ENCODE data around the gene DENND1B.

DENND1B gene

GRCh38 chr1:197675583-197676208 lies 99.6 kb downstream of the DENND1B start:
- no peaks in the 10 kb centered on the region for H3K9me3 ChIP-seq (ENCODE audit: control insufficient read depth in 5 of 5, low read length in 5 of 5)
- no peaks in the 10 kb centered on the region for H3K36me3 ChIP-seq (ENCODE audit: control insufficient read depth in 5 of 5, insufficient read depth in 5 of 5, low read length in 5 of 5)
- H3K27ac ChIP-seq (ENCODE audit: low read depth, low read length): peak overlapping the region; percentile 8
- H3K9ac ChIP-seq (ENCODE audit: low read length in 5 of 5): peak overlapping the region in 3 of 5 donors; percentile 19 to 62 (median 48)
- no peaks in the 10 kb centered on the region for H3K27me3 ChIP-seq (ENCODE audit: control insufficient read depth in 5 of 5, insufficient read depth in 4 of 5, low read length in 5 of 5)
- H3K4me3 ChIP-seq (ENCODE audit: low read depth in 1 of 5, low read length in 5 of 5): peak overlapping the region; percentile 32 to 72 (median 59)
- H3K4me1 ChIP-seq (ENCODE audit: control insufficient read depth in 5 of 5, insufficient read depth in 5 of 5, low read length in 5 of 5): peaks cover 0 to 25% (median 6%) of the 10 kb centered on the region in 5 donors

- Histone ChIP-seq H3K36me3 (ENCODE audit: control insufficient read depth in 5 of 5, insufficient read depth in 5 of 5, low read length in 5 of 5) (no peaks in the 10 kb centered on the region), H3K4me1 (ENCODE audit: control insufficient read depth in 5 of 5, insufficient read depth in 5 of 5, low read length in 5 of 5) (peaks cover 0 to 25% (median 6%) of the 10 kb centered on the region in 5 donors), H3K9me3 (ENCODE audit: control insufficient read depth in 5 of 5, low read length in 5 of 5) (no peaks in the 10 kb centered on the region), H3K27ac (ENCODE audit: low read depth, low read length) (no peak overlapping the region), H3K27me3 (ENCODE audit: control insufficient read depth in 5 of 5, insufficient read depth in 4 of 5, low read length in 5 of 5) (no peaks in the 10 kb centered on the region), H3K4me3 (ENCODE audit: low read depth in 1 of 5, low read length in 5 of 5) (no peak overlapping the region), H3K9ac (ENCODE audit: low read length in 5 of 5) (peak overlapping the region in 1 of 5 donors; percentile 10)
These were observed 101.0 kb downstream of the DENND1B start for GRCh38 chr1:197674286-197674685.

DNA sequence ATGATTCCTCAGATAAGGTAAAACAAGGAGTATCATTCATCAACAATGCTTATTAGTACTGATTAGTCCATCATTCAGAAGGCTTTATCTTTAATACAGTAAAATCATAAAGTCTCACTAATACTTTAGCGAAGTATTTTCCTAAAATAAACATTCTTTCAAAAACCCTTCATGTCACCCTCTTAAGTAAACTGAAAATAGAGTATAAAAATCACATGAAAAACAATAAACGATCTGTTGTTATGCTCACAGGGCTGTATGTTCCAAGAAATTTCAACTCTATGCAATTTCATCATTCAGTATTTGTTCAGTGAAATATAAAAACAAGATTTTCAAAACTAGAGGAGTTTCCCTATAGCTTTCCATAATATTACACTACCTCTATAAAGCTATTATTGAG lies 102.0 kb downstream of the DENND1B start:
- peaks cover 0 to 25% (median 6%) of the 10 kb centered on the region in 5 donors for H3K4me1 ChIP-seq (ENCODE audit: control insufficient read depth in 5 of 5, insufficient read depth in 5 of 5, low read length in 5 of 5)
- no peak overlapping the region for H3K9ac ChIP-seq (ENCODE audit: low read length in 5 of 5)
- H3K9me3 ChIP-seq (ENCODE audit: control insufficient read depth in 5 of 5, low read length in 5 of 5): no peaks in the 10 kb centered on the region
- no peak overlapping the region for H3K27ac ChIP-seq (ENCODE audit: low read depth, low read length)
- H3K27me3 ChIP-seq (ENCODE audit: control insufficient read depth in 5 of 5, insufficient read depth in 4 of 5, low read length in 5 of 5): no peaks in the 10 kb centered on the region
- H3K36me3 ChIP-seq (ENCODE audit: control insufficient read depth in 5 of 5, insufficient read depth in 5 of 5, low read length in 5 of 5): no peaks in the 10 kb centered on the region
- no peak overlapping the region for H3K4me3 ChIP-seq (ENCODE audit: low read depth in 1 of 5, low read length in 5 of 5)

GRCh38 chr1:197672347-197672746 lies 102.9 kb downstream of the DENND1B start:
- Histone ChIP-seq H3K27me3 (ENCODE audit: control insufficient read depth in 5 of 5, insufficient read depth in 4 of 5, low read length in 5 of 5) (no peaks in the 10 kb centered on the region), H3K9me3 (ENCODE audit: control insufficient read depth in 5 of 5, low read length in 5 of 5) (no peaks in the 10 kb centered on the region), H3K36me3 (ENCODE audit: control insufficient read depth in 5 of 5, insufficient read depth in 5 of 5, low read length in 5 of 5) (no peaks in the 10 kb centered on the region), H3K4me1 (ENCODE audit: control insufficient read depth in 5 of 5, insufficient read depth in 5 of 5, low read length in 5 of 5) (peaks cover 0 to 25% (median 6%) of the 10 kb centered on the region in 5 donors), H3K27ac (ENCODE audit: low read depth, low read length) (no peak overlapping the region), H3K9ac (ENCODE audit: low read length in 5 of 5) (no peak overlapping the region), H3K4me3 (ENCODE audit: low read depth in 1 of 5, low read length in 5 of 5) (no peak overlapping the region)

- no peaks in the 10 kb centered on the region for H3K9me3 ChIP-seq (ENCODE audit: control insufficient read depth in 5 of 5, low read length in 5 of 5)
- H3K27ac ChIP-seq (ENCODE audit: low read depth, low read length): no peak overlapping the region
- H3K27me3 ChIP-seq (ENCODE audit: control insufficient read depth in 5 of 5, insufficient read depth in 4 of 5, low read length in 5 of 5): no peaks in the 10 kb centered on the region
- no peaks in the 10 kb centered on the region for H3K36me3 ChIP-seq (ENCODE audit: control insufficient read depth in 5 of 5, insufficient read depth in 5 of 5, low read length in 5 of 5)
- H3K4me1 ChIP-seq (ENCODE audit: control insufficient read depth in 5 of 5, insufficient read depth in 5 of 5, low read length in 5 of 5): peaks cover 0 to 25% (median 6%) of the 10 kb centered on the region in 5 donors
- H3K9ac ChIP-seq (ENCODE audit: low read length in 5 of 5): no peak overlapping the region
- no peak overlapping the region for H3K4me3 ChIP-seq (ENCODE audit: low read depth in 1 of 5, low read length in 5 of 5)
These were observed 103.4 kb downstream of the DENND1B start for GRCh38 chr1:197671920-197672319.

DNA sequence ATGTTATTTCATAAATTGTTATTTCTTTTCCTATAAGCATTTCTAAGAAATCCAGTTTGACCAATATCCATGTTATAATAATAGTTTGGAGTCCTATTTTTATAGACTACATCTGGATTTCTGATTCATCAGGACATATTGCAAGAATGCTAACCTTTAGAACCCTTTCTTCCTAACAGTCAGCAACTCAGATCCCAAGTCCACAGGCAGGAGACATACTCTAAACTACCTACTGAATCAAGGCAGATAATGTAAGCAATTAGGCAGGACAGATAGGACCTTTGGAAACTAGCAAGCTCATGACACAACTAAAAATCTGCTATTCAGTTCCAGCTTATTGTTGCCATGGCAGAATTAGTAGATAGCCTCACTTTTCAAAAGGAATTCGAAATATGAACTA lies 104.1 kb downstream of the DENND1B start:
- H3K9me3 ChIP-seq (ENCODE audit: control insufficient read depth in 5 of 5, low read length in 5 of 5): no peaks in the 10 kb centered on the region

DNA sequence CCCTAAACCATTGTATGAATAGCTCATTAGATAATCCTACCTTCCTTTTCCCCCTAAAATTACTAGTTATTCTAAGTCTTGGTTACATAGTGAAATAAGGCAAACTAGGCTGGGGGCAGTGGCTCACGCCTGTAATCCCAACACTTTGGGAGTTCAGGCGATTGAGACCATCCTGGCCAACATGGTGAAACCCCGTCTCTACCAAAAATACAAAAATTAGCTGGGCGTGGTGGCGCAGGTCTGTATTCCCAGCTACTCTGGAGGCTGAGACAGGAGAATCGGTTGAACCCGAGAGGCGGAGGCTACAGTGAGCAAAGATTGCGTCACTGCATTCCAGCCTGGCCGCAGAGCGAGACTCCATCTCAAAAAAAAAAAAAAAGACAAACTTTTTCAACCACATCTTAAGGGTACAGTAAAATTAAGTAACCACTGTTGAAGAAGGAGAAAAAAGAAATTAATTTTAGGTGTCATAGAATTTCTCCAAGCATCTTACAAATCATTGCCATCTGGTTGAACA lies 108.5 kb downstream of the DENND1B start:
- Histone ChIP-seq H3K27me3 (ENCODE audit: control insufficient read depth in 5 of 5, insufficient read depth in 4 of 5, low read length in 5 of 5) (no peaks in the 10 kb centered on the region), H3K27ac (ENCODE audit: low read depth, low read length) (no peak overlapping the region), H3K4me3 (ENCODE audit: low read depth in 1 of 5, low read length in 5 of 5) (no peak overlapping the region)

More for the DNA sequence above, 104.1 kb downstream of the DENND1B start:
- no peak overlapping the region for H3K27ac ChIP-seq (ENCODE audit: low read depth, low read length)
- no peaks in the 10 kb centered on the region for H3K36me3 ChIP-seq (ENCODE audit: control insufficient read depth in 5 of 5, insufficient read depth in 5 of 5, low read length in 5 of 5)
- no peak overlapping the region for H3K4me3 ChIP-seq (ENCODE audit: low read depth in 1 of 5, low read length in 5 of 5)
- H3K9ac ChIP-seq (ENCODE audit: low read length in 5 of 5): no peak overlapping the region
- peaks cover 0 to 22% (median 6%) of the 10 kb centered on the region in 5 donors for H3K4me1 ChIP-seq (ENCODE audit: control insufficient read depth in 5 of 5, insufficient read depth in 5 of 5, low read length in 5 of 5)
- H3K27me3 ChIP-seq (ENCODE audit: control insufficient read depth in 5 of 5, insufficient read depth in 4 of 5, low read length in 5 of 5): no peaks in the 10 kb centered on the region

GRCh38 chr1:197664391-197664790 lies 110.9 kb downstream of the DENND1B start:
- Histone ChIP-seq H3K4me3 (ENCODE audit: low read depth in 1 of 5, low read length in 5 of 5) (no peak overlapping the region), H3K9ac (ENCODE audit: low read length in 5 of 5) (no peak overlapping the region), H3K27ac (ENCODE audit: low read depth, low read length) (no peak overlapping the region), H3K36me3 (ENCODE audit: control insufficient read depth in 5 of 5, insufficient read depth in 5 of 5, low read length in 5 of 5) (no peaks in the 10 kb centered on the region), H3K27me3 (ENCODE audit: control insufficient read depth in 5 of 5, insufficient read depth in 4 of 5, low read length in 5 of 5) (no peaks in the 10 kb centered on the region), H3K9me3 (ENCODE audit: control insufficient read depth in 5 of 5, low read length in 5 of 5) (no peaks in the 10 kb centered on the region), H3K4me1 (ENCODE audit: control insufficient read depth in 5 of 5, insufficient read depth in 5 of 5, low read length in 5 of 5) (peaks cover 0 to 3% (median 0%) of the 10 kb centered on the region in 5 donors)

More for the DNA sequence above, 108.5 kb downstream of the DENND1B start:
- Histone ChIP-seq H3K9ac (ENCODE audit: low read length in 5 of 5) (no peak overlapping the region), H3K4me1 (ENCODE audit: control insufficient read depth in 5 of 5, insufficient read depth in 5 of 5, low read length in 5 of 5) (peaks cover 0 to under 1% (median 0%) of the 10 kb centered on the region in 5 donors), H3K9me3 (ENCODE audit: control insufficient read depth in 5 of 5, low read length in 5 of 5) (no peaks in the 10 kb centered on the region), H3K36me3 (ENCODE audit: control insufficient read depth in 5 of 5, insufficient read depth in 5 of 5, low read length in 5 of 5) (no peaks in the 10 kb centered on the region)

- H3K4me1 ChIP-seq (ENCODE audit: control insufficient read depth in 5 of 5, insufficient read depth in 5 of 5, low read length in 5 of 5): peaks cover 0 to 4% (median 0%) of the 10 kb centered on the region in 5 donors
- H3K9me3 ChIP-seq (ENCODE audit: control insufficient read depth in 5 of 5, low read length in 5 of 5): no peaks in the 10 kb centered on the region
- H3K9ac ChIP-seq (ENCODE audit: low read length in 5 of 5): no peak overlapping the region
- H3K4me3 ChIP-seq (ENCODE audit: low read depth in 1 of 5, low read length in 5 of 5): no peak overlapping the region
- H3K36me3 ChIP-seq (ENCODE audit: control insufficient read depth in 5 of 5, insufficient read depth in 5 of 5, low read length in 5 of 5): no peaks in the 10 kb centered on the region
- no peak overlapping the region for H3K27ac ChIP-seq (ENCODE audit: low read depth, low read length)
- H3K27me3 ChIP-seq (ENCODE audit: control insufficient read depth in 5 of 5, insufficient read depth in 4 of 5, low read length in 5 of 5): no peaks in the 10 kb centered on the region
These were observed 111.9 kb downstream of the DENND1B start for GRCh38 chr1:197663162-197663953.

DNA sequence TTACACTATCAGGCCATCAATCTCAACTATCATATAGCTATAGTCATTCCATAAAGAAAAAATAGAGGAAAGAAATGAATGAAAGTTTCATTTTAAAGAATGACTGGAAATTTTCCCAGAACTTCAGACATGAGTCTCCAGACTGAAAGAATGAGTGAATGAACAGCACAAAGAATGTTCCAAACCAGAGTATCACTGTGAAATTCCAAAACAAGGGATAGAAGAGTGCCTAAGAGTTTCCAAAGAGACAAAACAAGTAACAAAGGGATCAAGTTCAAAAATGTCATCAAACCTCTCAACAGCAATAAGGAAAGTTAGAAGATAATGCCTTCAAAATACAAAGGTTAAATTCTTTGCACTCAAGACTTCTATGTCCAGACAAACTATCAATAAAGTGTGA lies 114.9 kb downstream of the DENND1B start:
- Histone ChIP-seq H3K27ac (ENCODE audit: low read depth, low read length) (no peak overlapping the region), H3K36me3 (ENCODE audit: control insufficient read depth in 5 of 5, insufficient read depth in 5 of 5, low read length in 5 of 5) (peaks cover 0 to 3% (median 0%) of the 10 kb centered on the region in 5 donors), H3K9ac (ENCODE audit: low read length in 5 of 5) (no peak overlapping the region), H3K4me1 (ENCODE audit: control insufficient read depth in 5 of 5, insufficient read depth in 5 of 5, low read length in 5 of 5) (peaks cover 0 to 4% (median 0%) of the 10 kb centered on the region in 5 donors), H3K9me3 (ENCODE audit: control insufficient read depth in 5 of 5, low read length in 5 of 5) (no peaks in the 10 kb centered on the region), H3K4me3 (ENCODE audit: low read depth in 1 of 5, low read length in 5 of 5) (no peak overlapping the region), H3K27me3 (ENCODE audit: control insufficient read depth in 5 of 5, insufficient read depth in 4 of 5, low read length in 5 of 5) (no peaks in the 10 kb centered on the region)

Data from subcutaneous abdominal adipose tissue (tissue), 5 donors.